Activated CD4-positive, alpha-beta T cell treated with anti-CD3 and anti-CD28 coated beads, Interleukin-2, amount 50 U/mL, for 4 hours (primary cell): ENCODE results near the gene WFIKKN2.
"Not testable (repeated sequence)": the region's sequence is repeated elsewhere in the genome, so short reads cannot be mapped to it uniquely, and the experiment has no call there.

ENCODE experiments used
- DNase-seq, 2 experiments: peaks; one replicate each; pipeline ENCODE4 v3.0.0-alpha.2; 2020

Gene WFIKKN2

DNA sequence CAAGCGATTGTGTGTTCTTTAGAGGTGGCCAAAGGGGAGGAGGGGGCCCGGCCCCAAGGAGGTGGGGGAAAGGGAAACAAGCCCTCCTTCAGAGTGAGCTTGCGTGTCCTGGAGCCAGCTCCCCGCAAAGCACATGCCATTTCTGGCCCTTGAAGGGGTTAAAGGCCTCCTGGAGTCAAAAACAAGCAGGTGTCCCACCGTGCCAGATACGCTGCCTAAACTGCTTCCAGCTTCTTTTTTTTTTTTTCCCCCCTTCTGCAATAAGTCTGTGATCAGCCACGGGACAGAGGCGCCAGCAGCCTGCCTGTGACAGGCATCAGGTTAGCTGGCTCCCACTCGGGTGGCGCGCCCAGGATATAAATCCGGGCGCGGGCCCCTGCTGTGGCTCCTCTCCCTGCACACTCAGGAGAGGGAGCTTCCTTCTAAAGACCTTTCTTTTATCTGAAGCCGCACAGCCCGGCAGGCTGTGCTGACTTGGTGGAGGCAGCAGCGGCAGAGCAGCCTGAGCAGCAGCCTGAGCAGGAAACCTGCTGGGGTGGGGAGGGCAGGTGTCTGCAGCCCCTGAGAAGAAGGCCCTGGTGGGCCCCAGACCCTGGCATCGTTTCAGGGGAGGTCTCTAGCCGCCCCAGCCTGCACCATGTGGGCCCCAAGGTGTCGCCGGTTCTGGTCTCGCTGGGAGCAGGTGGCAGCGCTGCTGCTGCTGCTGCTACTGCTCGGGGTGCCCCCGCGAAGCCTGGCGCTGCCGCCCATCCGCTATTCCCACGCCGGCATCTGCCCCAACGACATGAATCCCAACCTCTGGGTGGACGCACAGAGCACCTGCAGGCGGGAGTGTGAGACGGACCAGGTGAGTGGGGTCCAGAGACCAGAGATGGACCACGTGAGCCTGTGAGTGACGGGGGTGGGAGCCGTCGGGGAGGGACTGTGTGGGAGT, at the start of gene WFIKKN2:
Gene WFIKKN2 (plus strand): TSS at position 286 of the 934 bp plus-strand sequence. CDS start 352 bp downstream, at position 638.
- DNase-seq = no peak

DNA sequence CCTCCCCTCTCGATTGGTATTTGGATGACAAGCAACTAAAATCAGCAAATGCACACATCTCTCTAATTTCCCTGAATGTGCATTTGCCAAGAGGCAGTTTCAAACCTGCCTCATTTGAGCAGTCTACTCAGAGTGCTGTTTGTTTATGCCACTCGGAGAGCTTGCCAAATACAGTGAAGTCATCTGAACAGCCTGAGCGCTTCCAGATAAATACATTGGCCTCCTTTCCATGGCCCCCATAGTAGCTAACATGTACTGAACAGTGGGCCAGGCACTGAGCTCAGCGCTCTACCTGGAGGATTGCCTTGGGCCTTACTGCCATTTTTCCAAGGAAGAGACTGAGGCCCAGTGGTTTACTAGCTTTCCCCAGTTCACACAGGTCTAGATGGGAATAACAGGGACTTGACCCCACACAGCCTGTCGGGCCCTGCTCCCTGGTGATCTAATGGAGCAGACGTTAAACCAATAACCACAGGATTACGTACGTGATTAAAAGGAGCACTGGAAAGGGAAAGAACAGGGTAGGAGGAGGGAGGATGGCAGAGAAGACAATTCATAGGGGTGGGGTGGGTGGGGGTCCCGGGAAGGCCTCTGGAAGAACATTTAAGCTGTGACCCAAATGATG, 49.3 kb upstream of the WFIKKN2 start:
- no peak for DNase-seq

GRCh38 chr17:50787106-50787505, 48.3 kb upstream of the WFIKKN2 start:
- DNase-seq = no peak

GRCh38 chr17:50790618-50791017, 44.8 kb upstream of the WFIKKN2 start:
- DNase-seq = no peak

GRCh38 chr17:50792132-50792531, 43.3 kb upstream of the WFIKKN2 start:
- DNase-seq = no peak

DNA sequence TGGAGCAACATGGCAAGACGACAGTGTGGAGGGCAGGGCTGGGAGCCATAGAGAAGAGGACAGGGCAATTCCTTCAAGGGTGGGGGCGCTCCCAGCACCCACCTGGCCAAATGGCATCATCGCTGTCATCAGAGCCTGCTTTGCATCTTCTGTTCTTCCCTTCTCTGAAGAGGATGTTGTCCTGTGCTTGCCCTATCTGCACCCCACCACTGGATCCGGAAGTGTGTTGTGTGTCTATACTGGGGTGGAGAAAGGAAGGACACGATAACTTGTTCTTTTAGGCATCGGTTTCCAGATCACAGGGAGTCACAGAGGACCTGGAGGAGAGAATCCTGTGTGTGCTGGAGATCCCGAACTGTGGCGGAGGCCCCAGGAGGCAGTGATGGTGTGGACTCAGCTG, 42.4 kb upstream of the WFIKKN2 start:
- no peak for DNase-seq

DNA sequence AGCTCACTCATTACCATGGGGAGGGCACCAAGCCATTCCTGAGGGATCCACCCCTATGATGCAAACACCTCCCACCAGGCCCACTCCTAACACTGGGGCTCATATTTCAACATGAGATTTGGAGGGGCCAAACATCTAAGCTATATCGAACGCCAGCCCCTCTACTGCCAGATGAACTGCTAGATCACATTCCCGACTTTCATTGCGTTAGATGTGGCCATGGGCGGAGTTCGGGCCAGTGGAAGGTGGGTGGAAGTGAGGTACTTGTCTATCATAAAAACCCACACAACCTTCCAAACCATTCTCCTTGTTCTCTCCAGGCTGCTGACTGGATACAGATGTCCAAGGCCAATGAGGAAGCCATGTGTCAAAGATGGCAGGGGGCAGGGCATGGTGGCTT, 41.0 kb upstream of the WFIKKN2 start:
- no peak for DNase-seq

DNA sequence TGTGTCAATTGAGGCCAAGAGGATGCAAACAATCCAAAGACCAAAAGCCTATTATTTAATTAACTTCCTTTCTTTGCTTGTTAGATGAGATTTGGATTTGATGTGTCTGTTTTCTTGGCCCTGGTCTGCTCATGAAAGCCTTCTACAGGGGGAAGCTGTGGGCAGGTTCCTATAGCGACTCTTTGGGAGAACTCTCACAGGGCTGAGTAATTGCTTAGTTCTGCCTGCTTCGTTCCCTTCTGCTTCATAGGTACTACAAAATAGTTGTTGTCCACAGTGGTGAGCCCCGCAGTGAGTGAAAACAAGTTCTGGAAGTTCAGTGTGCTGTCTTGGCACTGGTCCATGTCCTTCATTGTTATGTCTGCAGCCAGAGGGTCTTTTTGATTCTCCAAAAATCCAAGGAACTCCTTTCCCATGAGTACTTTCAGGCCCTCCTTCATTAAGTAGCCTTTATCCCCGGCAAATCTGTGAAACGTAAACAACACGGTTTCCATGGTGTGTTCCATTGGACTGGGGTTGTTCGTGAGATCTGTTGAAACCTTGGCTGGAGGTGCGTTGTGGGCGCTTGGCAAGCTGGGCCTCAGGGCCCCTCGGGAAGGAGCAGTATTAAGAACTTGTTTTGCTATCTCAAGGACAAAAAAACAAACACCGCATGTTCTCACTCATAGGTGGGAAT, 38.1 kb upstream of the WFIKKN2 start:
- DNase-seq = no peak

DNA sequence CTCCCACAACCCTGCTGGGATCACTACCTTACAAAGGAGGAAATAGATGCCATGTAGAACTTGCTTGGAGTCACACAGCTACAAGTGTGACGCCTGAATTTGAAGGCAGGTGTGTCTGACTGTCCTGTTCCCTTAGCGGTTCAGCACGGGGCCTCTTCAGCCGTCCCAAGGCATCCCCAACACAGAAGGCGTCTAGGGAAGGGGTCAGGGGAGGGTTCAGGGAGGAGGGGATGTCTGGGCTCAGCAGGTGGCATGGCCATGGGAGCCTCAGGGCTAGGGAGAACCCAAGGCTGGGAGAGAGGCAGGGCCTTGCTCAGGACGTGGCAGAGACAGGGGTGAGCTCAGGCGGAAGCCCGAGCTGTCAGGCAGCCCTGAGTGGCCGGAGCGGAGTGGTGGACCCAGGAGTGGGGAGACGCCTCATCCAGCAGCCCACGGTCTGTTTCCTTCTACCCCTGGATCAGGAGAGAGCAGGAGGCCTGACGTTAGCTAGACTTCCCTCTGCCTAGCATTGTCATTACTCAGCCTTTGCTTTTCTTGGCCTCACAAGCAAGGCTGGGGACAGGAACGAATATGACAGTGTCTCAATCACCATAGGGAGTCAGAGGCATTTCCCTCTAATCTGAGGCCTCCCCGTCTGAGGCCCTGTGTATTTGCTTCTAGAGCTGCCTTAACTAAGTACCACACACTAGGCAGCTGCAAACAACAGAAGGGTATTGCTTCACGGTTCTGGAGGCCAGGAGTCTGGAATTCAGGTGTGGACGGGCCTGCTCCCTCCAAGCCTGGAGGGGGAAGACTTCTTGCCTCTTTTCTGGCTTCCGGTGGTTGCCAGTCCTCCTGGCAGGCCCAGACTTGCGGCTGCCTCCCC, 36.7 kb upstream of the WFIKKN2 start:
- no peak for DNase-seq

DNA sequence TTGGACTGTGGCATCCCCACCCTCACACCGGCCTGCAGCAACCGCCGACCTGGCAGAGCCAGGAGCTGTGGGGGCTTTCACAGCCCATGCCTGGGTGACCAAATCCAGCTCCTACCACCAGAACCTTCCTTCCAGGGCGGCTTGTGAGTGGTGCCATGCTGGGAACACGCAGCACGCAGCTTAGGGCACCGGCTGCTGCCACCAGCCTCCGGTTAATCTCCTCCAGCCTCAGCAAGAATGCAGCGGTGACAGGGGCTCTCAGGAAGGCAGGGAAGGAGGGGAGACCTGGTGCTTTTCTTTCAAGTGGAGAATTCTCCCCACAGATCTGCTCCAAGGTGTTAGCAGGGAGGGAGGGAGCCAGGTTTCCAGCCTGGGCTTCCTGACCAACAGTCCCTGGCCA, 35.8 kb upstream of the WFIKKN2 start:
- no peak for DNase-seq

DNA sequence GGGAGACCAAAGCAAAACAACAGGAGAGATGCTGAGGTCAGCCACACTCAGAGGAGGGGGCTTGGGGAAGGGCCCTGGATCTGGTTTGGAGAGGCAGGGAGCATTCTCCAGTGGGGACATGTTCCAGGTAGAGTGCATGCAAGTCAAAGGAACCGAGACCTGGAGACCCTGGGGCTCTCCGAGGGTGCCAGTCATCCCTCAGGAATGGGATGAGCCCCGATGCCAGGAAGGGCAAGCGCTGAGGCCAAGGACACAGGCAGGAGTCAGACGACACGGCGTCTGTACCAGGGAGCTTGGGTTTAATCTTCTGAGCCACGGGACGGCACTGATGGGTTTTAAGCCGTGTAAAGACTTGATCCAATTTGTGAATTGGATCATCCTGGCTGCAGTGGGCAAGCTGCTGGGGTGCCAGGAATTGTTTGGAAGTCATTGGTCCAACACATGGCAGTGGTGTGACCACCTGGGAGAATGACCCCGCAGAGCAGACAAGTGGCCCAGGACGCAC, 35.1 kb upstream of the WFIKKN2 start:
- DNase-seq = no peak

DNA sequence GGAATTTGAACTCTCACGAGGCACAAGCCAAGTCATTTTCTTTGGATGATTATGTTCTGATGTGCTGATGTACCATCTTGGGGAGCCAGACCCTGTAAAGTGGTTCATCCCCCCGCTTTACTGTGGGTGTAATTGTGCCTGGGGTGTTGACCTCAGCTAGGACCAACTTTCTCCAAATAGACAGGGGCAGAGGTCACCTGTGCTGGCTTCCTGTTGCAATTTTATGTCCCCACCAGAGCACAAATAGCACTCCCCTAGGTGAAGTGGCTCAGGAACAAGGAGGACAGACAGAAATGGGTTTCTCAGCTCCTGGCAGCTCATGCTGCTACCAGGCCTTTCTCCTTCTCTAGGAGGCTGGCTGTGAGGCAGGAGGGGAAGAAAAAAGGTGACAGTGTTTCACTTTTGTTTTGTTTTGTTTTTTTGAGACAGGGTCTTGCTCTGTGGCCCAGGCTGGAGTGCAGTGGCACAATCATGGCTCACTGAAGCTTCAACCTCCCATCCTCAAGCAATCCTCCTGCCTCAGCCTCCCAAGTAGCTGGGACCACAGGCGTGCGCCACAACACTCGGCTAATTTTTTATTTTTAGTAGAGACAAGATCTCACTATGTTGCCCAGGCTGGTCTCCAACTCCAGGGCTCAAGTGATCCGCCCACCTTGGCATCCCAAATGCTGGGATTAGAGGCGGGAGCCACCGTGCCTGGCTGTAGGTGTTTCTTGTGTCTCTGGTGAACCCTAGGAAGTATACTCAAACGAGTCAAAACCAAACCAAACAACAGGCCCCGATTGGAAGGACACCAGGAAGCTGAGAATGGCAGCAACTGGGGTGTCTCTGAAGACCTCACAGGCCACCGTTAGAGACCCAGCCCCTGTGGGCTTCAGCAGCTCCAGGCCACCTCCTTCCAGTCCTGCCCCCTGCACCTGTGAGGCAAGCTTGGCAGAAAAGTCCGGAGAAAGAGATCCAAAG, 32.5 kb upstream of the WFIKKN2 start:
- no peak for DNase-seq

DNA sequence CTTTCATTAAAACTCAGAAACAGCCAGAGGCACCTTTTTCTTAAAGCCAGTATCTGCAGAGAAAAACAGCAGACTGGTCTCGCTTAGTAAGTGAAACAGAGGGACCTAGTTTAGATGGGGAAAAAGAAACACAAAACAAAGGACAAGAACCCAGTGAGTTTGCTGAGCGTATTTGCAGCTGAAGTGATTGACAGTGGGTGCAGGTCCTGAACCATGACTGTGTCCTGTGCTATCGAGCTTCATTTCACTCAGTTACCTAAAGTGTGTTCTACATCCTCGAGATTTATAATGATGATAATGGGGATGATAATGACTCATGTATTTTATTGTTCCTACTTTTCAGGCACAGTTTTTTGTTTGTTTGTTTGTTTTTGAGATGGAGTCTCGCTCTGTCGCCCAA, 31.7 kb upstream of the WFIKKN2 start:
- DNase-seq = no peak

DNA sequence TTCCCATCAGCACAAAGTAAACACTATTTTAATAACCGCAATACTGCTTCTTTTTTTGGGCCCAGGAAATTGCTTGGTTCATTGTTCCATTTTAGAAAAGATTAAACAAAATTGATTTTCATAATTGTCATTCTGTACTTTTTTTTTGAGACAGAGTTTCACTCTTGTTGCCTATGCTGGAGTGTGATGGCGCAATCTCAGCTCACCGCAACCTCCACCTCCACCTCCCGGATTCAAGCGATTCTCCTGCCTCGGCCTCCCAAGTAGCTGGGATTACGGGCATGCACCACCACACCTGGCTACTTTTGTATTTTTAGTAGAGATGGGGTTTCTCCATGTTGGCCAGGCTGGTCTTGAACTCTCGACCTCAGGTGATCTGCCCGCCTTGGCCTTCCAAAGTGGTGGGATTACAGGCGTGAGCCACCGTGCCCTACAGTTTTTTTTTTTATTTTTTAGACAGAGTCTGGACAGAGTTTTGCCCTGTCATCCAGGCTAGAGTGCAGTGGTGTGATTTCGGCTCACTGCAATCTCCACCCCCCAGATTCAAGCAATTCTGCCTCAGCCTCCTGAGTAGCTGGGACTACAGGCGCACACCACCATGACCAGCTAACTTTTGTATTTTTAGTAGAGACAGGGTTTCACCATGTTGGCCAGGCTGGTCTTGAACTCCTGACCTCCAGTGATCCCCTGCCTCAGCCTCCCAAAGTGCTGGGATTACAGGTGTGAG, 30.5 kb upstream of the WFIKKN2 start:
- not testable (repeated sequence) for DNase-seq

DNA sequence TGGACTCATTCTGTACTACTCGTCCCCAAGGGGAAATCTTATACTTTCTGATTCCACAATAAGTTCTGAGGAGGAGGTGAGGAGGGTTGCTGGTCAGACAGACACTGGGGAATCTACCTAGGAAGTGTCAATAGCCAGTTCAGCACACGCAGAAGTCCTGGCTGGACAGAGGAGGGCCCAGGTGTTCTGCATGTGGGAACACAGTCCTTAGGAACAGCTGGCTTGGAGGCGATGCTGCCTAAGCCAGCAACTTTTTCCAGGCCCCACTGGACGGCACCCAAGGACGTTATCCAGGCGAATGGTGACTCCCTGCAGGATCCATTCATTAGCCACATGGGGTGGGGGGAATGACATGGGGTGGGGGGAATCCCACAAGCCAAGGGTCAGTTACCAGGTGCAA, 29.9 kb upstream of the WFIKKN2 start:
- DNase-seq = no peak

DNA sequence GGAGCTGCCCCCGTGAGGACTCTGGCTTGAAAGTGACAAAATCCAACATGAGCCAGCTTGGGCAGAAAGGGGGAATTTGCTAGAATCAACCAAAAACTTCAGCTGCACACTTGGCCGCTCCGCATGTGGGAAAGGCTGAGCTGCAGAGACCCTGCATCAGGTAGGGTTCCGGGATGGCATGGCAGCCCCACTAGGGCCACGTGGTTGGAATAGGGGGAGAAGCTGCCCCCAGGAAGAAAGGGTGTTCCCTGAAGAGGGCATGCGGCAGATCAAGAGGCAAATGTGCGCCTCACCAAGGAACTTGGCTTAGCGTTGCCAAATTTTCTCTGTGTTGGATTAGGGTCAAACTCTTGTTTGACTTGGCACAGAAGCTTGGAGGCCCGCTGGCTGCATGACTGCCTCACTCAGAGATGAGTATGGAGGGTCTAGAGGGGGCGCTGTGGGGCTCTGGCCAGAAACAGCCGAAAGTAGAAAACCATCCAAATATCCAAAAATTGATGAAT, 29.2 kb upstream of the WFIKKN2 start:
- DNase-seq = no peak

DNA sequence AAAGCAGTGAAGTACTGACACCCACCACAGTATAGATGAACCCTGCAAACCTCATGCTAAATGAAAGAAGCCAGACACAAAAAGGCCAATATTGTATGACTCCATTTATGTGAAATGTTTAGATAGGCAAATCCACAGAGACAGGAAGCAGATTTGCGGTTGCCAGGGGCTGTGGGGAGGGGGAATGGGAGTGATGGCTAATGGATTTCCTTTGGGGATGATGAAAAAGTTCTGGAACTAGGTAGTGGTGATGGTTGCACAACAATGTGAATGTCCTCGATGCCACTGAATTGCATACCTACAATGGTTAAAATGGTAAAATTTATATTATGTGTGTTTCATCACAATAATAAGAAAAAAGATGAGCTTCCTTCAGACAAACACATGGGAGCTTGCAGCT, 28.4 kb upstream of the WFIKKN2 start:
- DNase-seq = no peak

DNA sequence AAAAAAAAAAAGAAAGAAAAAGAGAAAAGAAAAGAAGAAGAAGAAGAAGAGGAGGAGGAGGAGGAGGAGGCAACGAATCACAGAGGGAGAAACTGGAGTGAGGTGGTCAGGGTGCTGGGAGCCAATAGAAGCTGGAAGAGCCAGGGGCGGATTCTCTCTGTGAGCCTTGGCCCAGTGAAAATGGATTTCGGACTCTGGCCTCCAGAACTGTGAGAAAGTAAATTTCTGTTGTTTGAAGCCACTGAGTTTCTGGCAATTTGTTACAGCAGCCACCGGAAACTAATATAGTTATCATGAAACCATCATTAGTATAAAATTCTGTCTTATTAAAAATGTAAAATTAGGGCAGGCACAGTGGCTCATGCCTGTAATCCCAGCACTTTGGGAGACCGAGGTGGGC, 27.7 kb upstream of the WFIKKN2 start:
- DNase-seq = no peak

DNA sequence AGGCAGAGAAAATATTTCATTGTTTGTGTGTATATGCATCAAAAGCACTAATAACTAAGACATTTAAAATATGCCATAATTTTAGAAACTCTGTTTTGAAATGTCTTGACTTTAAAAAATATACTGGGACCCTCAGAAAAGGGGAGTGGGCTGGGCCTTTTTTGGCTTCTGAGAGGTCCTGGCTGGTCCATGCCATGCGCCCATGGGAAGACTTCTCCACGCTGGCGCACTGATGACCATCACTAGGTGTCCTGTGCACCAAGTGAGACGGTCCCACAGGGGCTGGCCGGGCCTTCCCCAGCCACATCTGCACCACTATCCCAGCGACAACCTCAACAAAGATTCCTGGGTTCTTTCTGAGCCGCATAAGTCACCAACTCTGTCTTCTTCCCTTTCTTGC, 27.0 kb upstream of the WFIKKN2 start:
- no peak for DNase-seq

DNA sequence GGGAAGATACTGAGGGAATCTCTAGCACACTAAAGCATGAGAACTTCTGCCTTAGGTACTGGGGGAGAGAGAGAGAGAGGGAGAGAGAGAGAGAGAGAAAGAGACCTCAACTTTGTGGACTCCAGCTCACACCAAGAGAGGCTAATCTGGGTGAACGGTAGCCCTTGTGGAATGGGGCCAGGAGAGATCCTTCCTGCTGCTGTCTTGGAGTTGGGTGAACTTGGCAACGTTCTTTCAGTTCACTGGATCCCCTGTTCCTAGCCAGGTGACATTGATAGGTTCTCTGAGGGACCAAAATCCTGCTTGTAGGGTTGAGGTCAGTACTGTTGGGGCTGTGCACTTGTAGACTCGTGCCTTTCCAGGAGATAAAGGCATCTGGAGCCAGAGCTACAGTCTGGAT, 26.5 kb upstream of the WFIKKN2 start:
- no peak for DNase-seq
